Measurements from ENCODE around the gene POLR2F.
"Not testable (repeated sequence)": the region's sequence is repeated elsewhere in the genome, so short reads cannot be mapped to it uniquely, and the experiment has no call there.

The POLR2F gene

DNA sequence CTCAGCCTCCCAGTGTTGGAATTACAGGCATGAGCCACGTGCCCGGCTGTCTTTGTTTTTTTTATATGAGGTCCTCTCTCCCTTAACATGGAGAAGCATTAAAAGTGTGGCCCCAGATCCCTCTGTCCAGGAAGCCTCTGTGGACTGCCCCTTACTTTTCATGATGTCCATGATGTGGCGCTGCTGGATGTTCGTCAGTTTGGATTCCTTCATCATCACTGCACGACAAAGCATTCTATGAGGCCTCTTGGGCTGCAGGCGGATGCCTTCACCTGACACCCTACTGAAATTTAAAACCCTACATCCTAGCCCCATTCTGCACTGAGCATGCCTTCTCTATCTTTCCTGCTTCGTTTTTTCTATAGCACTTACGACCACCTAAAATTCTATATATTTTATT, 2.2 kb upstream of the POLR2F start:
- no peaks in the 10 kb centered on the region for H3K9me3 ChIP-seq (ENCODE audit: control insufficient read depth, insufficient read depth, low read length)
- no peaks in the 10 kb centered on the region for H3K36me3 ChIP-seq (ENCODE audit: control insufficient read depth, low read length)

DNA sequence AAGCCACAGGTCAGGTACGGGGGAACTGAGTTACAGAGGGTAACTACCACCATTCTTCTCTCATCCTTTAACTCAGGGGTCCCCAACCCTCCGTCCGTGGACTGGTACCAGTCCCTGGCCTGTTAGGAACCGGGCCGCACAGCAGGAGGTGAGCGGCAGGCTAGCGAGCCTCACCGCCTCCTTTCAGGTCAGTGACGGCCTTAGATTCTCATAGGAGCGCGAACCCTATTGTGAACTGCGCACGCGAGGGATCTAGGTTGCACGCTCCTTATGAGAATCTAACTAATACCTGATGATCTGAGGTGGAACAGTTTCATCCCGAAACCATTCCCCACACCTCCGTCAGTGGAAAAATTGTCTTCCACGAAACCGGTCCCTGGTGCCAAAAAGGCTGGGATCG, 870 bp upstream of the POLR2F start:
- peaks cover 37% of the 10 kb centered on the region for H3K79me2 ChIP-seq (ENCODE audit: control insufficient read depth, low read length)
- TF ChIP-seq EZH2phosphoT487 (IDR thresholded peaks at IDR 0.05; ENCODE audit: borderline replicate concordance, low read length) = peak; percentile 30; the same call in 1 of the 2 replicates
- H3K9me3 ChIP-seq (ENCODE audit: control insufficient read depth, insufficient read depth, low read length); H3F3A ChIP-seq (ENCODE audit: control insufficient read depth, insufficient read depth); H3K9me2 ChIP-seq (replicated peaks; ENCODE audit: control insufficient read depth, low read length); H4K20me1 ChIP-seq (ENCODE audit: control insufficient read depth, insufficient read depth, low read depth, low read length); H3K27ac ChIP-seq (ENCODE audit: low read depth, low read length): not testable (repeated sequence)
- peaks cover 13% of the 10 kb centered on the region for H3K36me3 ChIP-seq (ENCODE audit: control insufficient read depth, low read length)
- peaks cover 16% of the 10 kb centered on the region for H3K4me1 ChIP-seq (ENCODE audit: control insufficient read depth, low read length)
- H3K4me2 ChIP-seq (ENCODE audit: low read length) = peak overlapping the region; percentile 90
- peaks cover 12% of the 10 kb centered on the region for H3K27me3 ChIP-seq (ENCODE audit: control insufficient read depth, low read length)
- peak overlapping the region; percentile 82 for H3K4me3 ChIP-seq (ENCODE audit: low read length)

More for the DNA sequence above, 2.2 kb upstream of the POLR2F start:
- Histone ChIP-seq H4K20me1 (ENCODE audit: control insufficient read depth, insufficient read depth, low read depth, low read length) (no peaks in the 10 kb centered on the region), H3K27me3 (ENCODE audit: control insufficient read depth, low read length) (peaks cover 12% of the 10 kb centered on the region), H3K9me2 (replicated peaks; ENCODE audit: control insufficient read depth, low read length) (no peaks in the 10 kb centered on the region), H3K27ac (ENCODE audit: low read depth, low read length) (no peak overlapping the region), H3K79me2 (ENCODE audit: control insufficient read depth, low read length) (peaks cover 26% of the 10 kb centered on the region), H3K4me3 (ENCODE audit: low read length) (no peak overlapping the region), H3K4me1 (ENCODE audit: control insufficient read depth, low read length) (peaks cover 16% of the 10 kb centered on the region), H3K4me2 (ENCODE audit: low read length) (no peak overlapping the region), H3F3A (ENCODE audit: control insufficient read depth, insufficient read depth) (no peaks in the 10 kb centered on the region)
- TF ChIP-seq, protein P1, sequence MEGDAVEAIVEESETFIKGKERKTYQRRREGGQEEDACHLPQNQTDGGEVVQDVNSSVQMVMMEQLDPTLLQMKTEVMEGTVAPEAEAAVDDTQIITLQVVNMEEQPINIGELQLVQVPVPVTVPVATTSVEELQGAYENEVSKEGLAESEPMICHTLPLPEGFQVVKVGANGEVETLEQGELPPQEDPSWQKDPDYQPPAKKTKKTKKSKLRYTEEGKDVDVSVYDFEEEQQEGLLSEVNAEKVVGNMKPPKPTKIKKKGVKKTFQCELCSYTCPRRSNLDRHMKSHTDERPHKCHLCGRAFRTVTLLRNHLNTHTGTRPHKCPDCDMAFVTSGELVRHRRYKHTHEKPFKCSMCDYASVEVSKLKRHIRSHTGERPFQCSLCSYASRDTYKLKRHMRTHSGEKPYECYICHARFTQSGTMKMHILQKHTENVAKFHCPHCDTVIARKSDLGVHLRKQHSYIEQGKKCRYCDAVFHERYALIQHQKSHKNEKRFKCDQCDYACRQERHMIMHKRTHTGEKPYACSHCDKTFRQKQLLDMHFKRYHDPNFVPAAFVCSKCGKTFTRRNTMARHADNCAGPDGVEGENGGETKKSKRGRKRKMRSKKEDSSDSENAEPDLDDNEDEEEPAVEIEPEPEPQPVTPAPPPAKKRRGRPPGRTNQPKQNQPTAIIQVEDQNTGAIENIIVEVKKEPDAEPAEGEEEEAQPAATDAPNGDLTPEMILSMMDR (IDR thresholded peaks at IDR 0.05; ENCODE audit: low read depth, low read length, poor library complexity, severe bottlenecking) = no peak
- no peak for TF ChIP-seq EZH2phosphoT487 (IDR thresholded peaks at IDR 0.05; ENCODE audit: borderline replicate concordance, low read length)

DNA sequence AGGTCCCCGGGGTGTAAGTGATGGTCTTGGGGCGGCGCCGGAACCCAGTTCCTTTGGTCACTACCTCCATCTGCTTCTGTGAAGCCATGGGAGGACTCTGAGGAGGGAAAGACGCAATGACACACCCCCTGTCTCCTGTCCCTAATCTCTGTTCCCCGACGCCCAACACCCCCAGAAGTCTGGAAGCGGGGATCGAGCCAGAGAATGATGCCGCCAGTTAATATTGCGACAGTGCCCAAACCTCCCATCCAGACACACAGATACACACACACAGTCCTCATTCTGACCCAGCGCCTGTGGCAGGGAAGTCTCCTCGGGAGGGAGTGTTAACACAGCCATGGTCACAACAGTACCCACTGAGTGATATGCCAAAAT, 450 bp upstream of the POLR2F start:
- TF ChIP-seq EZH2phosphoT487 (IDR thresholded peaks at IDR 0.05; ENCODE audit: borderline replicate concordance, low read length) = 0 out of 2 replicates have a peak, but pooled peaks have one; percentile 66
- TF ChIP-seq, protein P1 (IDR thresholded peaks at IDR 0.05; ENCODE audit: low read depth, low read length, poor library complexity, severe bottlenecking) = no peak
- Histone ChIP-seq H3K4me3 (ENCODE audit: low read length) (peak overlapping the region; percentile 82), H3K9me2 (replicated peaks; ENCODE audit: control insufficient read depth, low read length) (no peaks in the 10 kb centered on the region), H3K4me2 (ENCODE audit: low read length) (peak overlapping the region; percentile 90), H4K20me1 (ENCODE audit: control insufficient read depth, insufficient read depth, low read depth, low read length) (no peaks in the 10 kb centered on the region), H3F3A (ENCODE audit: control insufficient read depth, insufficient read depth) (no peaks in the 10 kb centered on the region), H3K27ac (ENCODE audit: low read depth, low read length) (no peak overlapping the region), H3K79me2 (ENCODE audit: control insufficient read depth, low read length) (peaks cover 40% of the 10 kb centered on the region), H3K9me3 (ENCODE audit: control insufficient read depth, insufficient read depth, low read length) (no peaks in the 10 kb centered on the region), H3K36me3 (ENCODE audit: control insufficient read depth, low read length) (peaks cover 17% of the 10 kb centered on the region), H3K4me1 (ENCODE audit: control insufficient read depth, low read length) (peaks cover 16% of the 10 kb centered on the region), H3K27me3 (ENCODE audit: control insufficient read depth, low read length) (peaks cover 12% of the 10 kb centered on the region)

DNA sequence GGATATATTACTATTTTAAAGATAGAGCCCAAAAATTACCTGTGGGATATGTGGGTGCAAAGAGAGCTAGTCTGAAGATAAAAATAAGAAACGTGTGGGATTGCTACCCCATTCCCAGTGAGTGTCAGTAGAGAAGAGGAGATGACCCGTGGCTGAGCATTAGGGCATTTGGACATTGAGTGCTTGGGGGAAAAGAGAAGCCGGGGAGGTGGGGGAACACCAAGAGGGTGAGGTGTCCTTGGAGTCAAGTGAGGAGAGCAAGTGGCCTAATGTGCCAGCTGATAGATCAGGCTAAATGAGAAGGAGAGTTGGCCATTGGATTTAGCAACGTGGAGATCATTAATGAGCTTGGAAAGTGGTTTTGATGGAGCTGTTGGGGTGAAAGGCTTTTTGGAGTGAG, 1.2 kb downstream of the POLR2F start:
- Histone ChIP-seq H3K27ac (ENCODE audit: low read depth, low read length) (no peak overlapping the region), H3K9me2 (replicated peaks; ENCODE audit: control insufficient read depth, low read length) (no peaks in the 10 kb centered on the region), H3K4me3 (ENCODE audit: low read length) (peak overlapping the region; percentile 82)

DNA sequence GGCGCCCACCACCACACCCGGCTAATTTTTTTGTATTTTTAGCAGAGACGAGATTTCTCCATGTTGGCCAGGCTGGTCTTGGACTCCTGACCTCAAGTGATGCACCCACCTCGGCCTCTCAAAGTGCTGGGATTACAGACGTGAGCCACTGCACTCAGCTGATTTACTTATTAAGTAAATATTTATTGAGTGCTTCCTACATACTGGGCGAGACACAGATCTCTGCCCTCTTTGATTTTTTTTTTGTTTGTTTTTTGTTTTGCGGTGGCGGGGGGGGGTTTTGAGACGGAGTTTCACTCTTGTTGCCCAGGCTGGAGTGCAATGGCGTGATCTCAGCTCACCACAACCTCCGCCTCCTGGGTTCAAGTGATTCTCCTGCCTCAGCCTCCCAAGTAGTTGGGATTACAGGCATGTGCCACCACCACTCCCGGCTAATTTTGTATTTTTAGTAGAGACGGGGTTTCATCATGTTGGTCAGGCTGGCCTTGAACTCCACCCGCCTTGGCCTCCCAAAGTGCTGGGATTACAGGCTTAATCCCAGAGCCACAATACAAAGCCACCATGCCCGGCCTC, 2.4 kb downstream of the POLR2F start:
- not testable (repeated sequence) for H3K4me3 ChIP-seq (ENCODE audit: low read length); H4K20me1 ChIP-seq (ENCODE audit: control insufficient read depth, insufficient read depth, low read depth, low read length); H3K9me2 ChIP-seq (replicated peaks; ENCODE audit: control insufficient read depth, low read length); H3K4me2 ChIP-seq (ENCODE audit: low read length); H3F3A ChIP-seq (ENCODE audit: control insufficient read depth, insufficient read depth); H3K27ac ChIP-seq (ENCODE audit: low read depth, low read length); H3K9me3 ChIP-seq (ENCODE audit: control insufficient read depth, insufficient read depth, low read length)
- Histone ChIP-seq H3K27me3 (ENCODE audit: control insufficient read depth, low read length) (peaks cover 12% of the 10 kb centered on the region), H3K4me1 (ENCODE audit: control insufficient read depth, low read length) (peaks cover 16% of the 10 kb centered on the region), H3K36me3 (ENCODE audit: control insufficient read depth, low read length) (peaks cover 38% of the 10 kb centered on the region), H3K79me2 (ENCODE audit: control insufficient read depth, low read length) (peaks cover 44% of the 10 kb centered on the region)

More for the DNA sequence above, 1.2 kb downstream of the POLR2F start:
- Histone ChIP-seq H3F3A (ENCODE audit: control insufficient read depth, insufficient read depth) (no peaks in the 10 kb centered on the region), H3K9me3 (ENCODE audit: control insufficient read depth, insufficient read depth, low read length) (no peaks in the 10 kb centered on the region), H3K4me1 (ENCODE audit: control insufficient read depth, low read length) (peaks cover 16% of the 10 kb centered on the region), H3K79me2 (ENCODE audit: control insufficient read depth, low read length) (peaks cover 44% of the 10 kb centered on the region), H3K36me3 (ENCODE audit: control insufficient read depth, low read length) (peaks cover 31% of the 10 kb centered on the region), H4K20me1 (ENCODE audit: control insufficient read depth, insufficient read depth, low read depth, low read length) (no peaks in the 10 kb centered on the region), H3K4me2 (ENCODE audit: low read length) (peak overlapping the region; percentile 90), H3K27me3 (ENCODE audit: control insufficient read depth, low read length) (peaks cover 12% of the 10 kb centered on the region)
- TF ChIP-seq, protein P1 (IDR thresholded peaks at IDR 0.05; ENCODE audit: low read depth, low read length, poor library complexity, severe bottlenecking) = no peak
- TF ChIP-seq EZH2phosphoT487 (IDR thresholded peaks at IDR 0.05; ENCODE audit: borderline replicate concordance, low read length) = no peak

Data from DOHH2 (cell line).